Left ventricle myocardium inferior (tissue), 1 donor: ENCODE data around the gene NTM. TPM values are rescaled to one million over a fixed set of nuclear protein-coding genes. Genes with fewer than 3 reads are reported as not detected.

Experiments used
- DNase-seq: peaks from one replicate; pipeline ENCODE4 v3.0.0-alpha.2; 2020
- H3K27ac ChIP-seq: fragments of 200-600 bp; replicated peaks from 2 replicates; pipeline ENCODE4 v1.8.0; 2021
- H3K27me3 ChIP-seq: fragments of 200-600 bp; 2 replicates; pipeline ENCODE4 v1.8.0; 2021; ENCODE audit warnings: low read depth
- H3K36me3 ChIP-seq: fragments of 200-600 bp; 2 replicates; pipeline ENCODE4 v1.8.0; 2021
- H3K4me1 ChIP-seq: fragments of 200-600 bp; 2 replicates; pipeline ENCODE4 v1.8.0; 2021
- H3K4me3 ChIP-seq: fragments of 200-600 bp; 2 replicates; pipeline ENCODE4 v1.8.0; 2021; ENCODE audit warnings: mild to moderate bottlenecking, moderate library complexity
- H3K9me3 ChIP-seq: fragments of 200-600 bp; replicated peaks from 2 replicates; pipeline ENCODE4 v1.8.0; 2021
- intact Hi-C: fragments of 100-400 bp; cut with micrococcal nuclease; formaldehyde crosslinking; loops from one replicate; pipeline ENCODE4 v1.11.0; 2022
- total RNA-seq: library from RNA; stranded (reverse); fragmentation: NEBNext Ultra II Directional; extraction: Animal tissue kit (Norgen Biotek cat#: 25700); gene quantifications from one replicate; pipeline ENCODE4 v1.2.1, GENCODE V29; 2021
- TF ChIP-seq, protein P1 (sequence below): fragments of 200-600 bp; IDR thresholded peaks from 2 replicates; pipeline ENCODE4 v1.8.0; 2021; ENCODE audit warnings: antibody characterized with exemption, mild to moderate bottlenecking, borderline replicate concordance
- donor health status: DM: no; HTN: yes; CAD: no; lungs with severe emphysema.

NTM gene
- total RNA-seq, 1 donor from 2014 or later: 1.0 TPM

DNA sequence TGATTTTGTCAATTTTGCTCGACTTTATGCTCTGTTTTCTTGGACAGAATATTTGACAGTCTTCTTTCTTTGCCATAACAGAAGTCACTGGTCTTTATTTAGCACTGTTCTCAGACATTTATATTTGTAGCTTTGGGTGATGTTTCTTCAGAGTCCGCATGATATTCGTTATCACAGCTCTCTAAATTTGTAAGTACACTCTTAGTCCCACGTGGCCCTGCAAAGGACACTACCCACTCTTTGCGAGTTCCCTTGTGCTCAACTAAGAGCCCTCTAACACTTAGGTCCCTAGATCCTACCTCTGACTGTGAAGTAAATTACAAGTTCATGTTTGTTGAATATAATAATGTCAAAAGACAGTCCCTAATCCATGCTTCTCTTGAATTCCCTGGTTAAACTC, 651.9 kb downstream of the NTM start:
- peaks cover 7% of the 10 kb centered on the region for H3K9me3 ChIP-seq
- H3K4me1 ChIP-seq: peaks cover 7% of the 10 kb centered on the region
- no peak overlapping the region for H3K4me3 ChIP-seq
- TF ChIP-seq, protein P1, sequence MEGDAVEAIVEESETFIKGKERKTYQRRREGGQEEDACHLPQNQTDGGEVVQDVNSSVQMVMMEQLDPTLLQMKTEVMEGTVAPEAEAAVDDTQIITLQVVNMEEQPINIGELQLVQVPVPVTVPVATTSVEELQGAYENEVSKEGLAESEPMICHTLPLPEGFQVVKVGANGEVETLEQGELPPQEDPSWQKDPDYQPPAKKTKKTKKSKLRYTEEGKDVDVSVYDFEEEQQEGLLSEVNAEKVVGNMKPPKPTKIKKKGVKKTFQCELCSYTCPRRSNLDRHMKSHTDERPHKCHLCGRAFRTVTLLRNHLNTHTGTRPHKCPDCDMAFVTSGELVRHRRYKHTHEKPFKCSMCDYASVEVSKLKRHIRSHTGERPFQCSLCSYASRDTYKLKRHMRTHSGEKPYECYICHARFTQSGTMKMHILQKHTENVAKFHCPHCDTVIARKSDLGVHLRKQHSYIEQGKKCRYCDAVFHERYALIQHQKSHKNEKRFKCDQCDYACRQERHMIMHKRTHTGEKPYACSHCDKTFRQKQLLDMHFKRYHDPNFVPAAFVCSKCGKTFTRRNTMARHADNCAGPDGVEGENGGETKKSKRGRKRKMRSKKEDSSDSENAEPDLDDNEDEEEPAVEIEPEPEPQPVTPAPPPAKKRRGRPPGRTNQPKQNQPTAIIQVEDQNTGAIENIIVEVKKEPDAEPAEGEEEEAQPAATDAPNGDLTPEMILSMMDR: no peak
- H3K27me3 ChIP-seq: no peaks in the 10 kb centered on the region
- intact Hi-C loops: loop anchor here (10.0 kb wide), 2 partner anchors 97 to 157 kb away; no protein-coding TSS in a partner anchor
- no peaks in the 10 kb centered on the region for H3K36me3 ChIP-seq
- DNase-seq: no peak
- no peak overlapping the region for H3K27ac ChIP-seq

DNA sequence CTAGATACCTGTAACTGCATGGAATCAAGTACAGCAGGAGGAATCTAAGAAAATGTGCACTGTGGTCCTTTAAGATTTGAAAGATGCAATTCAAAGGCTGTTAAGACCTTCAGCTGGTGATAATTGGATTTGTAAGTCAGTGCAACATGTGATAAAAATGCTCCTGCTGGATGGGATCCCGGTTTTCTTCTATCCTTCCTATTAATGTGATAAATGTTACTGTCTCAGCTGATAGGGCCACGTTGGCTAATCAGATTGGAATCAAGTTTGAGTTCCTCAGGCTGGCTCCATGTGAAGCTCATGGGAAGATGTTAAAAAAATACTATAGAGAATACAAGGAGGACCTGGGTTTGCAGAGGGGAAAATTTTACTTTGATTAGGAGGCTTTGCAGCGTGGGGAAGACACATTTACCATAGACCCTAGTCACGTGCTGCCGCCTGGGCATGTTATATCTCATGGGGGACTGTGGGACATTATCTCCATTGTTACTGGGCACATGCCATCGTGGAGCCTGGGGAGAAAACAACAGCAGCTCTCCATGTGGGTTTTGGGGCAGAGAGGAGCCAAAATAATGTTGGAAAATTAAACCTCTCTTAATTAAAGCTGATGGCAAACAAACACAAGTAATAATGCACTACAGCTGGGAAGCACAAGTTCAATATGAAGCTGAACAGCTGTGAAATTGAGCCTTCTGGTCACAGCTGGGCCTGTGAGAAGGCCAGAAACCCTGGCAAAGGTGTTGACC, 652.5 kb downstream of the NTM start:
- Histone ChIP-seq H3K9me3 (peaks cover 7% of the 10 kb centered on the region), H3K27ac (no peak overlapping the region), H3K27me3 (no peaks in the 10 kb centered on the region), H3K4me3 (no peak overlapping the region), H3K4me1 (peaks cover 7% of the 10 kb centered on the region), H3K36me3 (no peaks in the 10 kb centered on the region)
- TF ChIP-seq, protein P1: no peak
- intact Hi-C loops: loop anchor here (10.0 kb wide), 2 partner anchors 98 to 158 kb away; no protein-coding TSS in a partner anchor
- DNase-seq: no peak

DNA sequence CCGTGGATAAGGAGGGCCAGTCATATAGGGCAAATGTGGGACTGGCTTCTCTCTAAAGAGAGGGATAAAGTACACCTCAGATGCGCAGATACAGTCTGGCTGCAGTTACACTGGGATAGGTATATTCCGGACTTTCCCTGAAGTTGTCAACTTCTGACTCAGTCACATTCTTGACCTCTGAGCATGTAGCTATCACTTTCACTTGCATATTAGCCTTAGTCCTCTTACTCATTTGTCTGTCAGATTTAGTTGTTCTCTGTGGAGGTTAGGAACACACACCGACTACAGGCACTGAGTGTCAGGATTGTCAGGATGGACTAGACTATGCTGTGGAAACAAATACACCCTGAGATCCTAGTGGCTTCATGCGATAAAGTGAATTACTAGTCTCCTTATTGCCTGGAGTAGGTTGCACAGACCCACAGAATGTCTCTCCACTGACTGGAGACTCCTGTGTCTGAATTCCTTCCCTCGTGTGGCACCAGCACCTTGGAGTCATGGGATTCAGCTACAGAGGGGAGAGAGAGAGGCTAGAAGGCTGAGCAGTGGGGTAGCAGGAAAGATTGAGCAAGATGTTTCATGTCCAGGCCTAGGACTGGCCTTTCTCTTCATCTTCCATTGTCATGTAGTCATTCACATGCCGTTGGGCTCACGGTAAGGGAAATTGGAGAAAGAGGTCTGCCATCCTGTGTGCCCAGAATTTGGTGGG, 654.3 kb downstream of the NTM start:
- TF ChIP-seq, protein P1: no peak
- intact Hi-C loops: loop anchor here (10.0 kb wide), 2 partner anchors 100 to 160 kb away; no protein-coding TSS in a partner anchor
- H3K4me1 ChIP-seq: peaks cover 7% of the 10 kb centered on the region
- no peaks in the 10 kb centered on the region for H3K36me3 ChIP-seq
- no peak for DNase-seq
- H3K27ac ChIP-seq: no peak overlapping the region
- no peak overlapping the region for H3K4me3 ChIP-seq
- no peaks in the 10 kb centered on the region for H3K27me3 ChIP-seq
- H3K9me3 ChIP-seq: peaks cover 6% of the 10 kb centered on the region

DNA sequence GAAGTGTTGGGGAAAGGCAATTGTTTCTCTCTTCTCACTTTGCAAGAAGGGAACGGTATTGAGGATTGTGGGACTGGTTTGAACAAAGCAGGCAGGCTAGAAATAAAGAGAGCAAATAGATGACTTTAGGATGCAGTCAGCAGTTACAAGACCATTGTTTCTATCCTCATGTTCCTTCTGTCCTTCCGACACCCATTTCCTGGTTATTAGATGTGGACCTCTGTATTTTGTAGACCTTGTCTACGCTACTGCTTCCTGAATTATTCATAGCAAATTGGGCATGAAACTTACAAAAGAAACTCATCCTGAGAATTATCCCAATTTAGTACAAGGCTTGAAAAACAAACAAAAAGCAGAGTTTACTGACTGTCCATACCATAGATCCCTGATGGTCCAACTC, 656.3 kb downstream of the NTM start:
- intact Hi-C loops: loop anchor here (10.0 kb wide), 2 partner anchors 102 to 162 kb away; no protein-coding TSS in a partner anchor
- TF ChIP-seq, protein P1: no peak
- H3K4me1 ChIP-seq: peaks cover 7% of the 10 kb centered on the region
- DNase-seq: no peak
- no peak overlapping the region for H3K27ac ChIP-seq
- H3K4me3 ChIP-seq: no peak overlapping the region
- no peaks in the 10 kb centered on the region for H3K27me3 ChIP-seq
- H3K36me3 ChIP-seq: no peaks in the 10 kb centered on the region
- H3K9me3 ChIP-seq: no peaks in the 10 kb centered on the region

DNA sequence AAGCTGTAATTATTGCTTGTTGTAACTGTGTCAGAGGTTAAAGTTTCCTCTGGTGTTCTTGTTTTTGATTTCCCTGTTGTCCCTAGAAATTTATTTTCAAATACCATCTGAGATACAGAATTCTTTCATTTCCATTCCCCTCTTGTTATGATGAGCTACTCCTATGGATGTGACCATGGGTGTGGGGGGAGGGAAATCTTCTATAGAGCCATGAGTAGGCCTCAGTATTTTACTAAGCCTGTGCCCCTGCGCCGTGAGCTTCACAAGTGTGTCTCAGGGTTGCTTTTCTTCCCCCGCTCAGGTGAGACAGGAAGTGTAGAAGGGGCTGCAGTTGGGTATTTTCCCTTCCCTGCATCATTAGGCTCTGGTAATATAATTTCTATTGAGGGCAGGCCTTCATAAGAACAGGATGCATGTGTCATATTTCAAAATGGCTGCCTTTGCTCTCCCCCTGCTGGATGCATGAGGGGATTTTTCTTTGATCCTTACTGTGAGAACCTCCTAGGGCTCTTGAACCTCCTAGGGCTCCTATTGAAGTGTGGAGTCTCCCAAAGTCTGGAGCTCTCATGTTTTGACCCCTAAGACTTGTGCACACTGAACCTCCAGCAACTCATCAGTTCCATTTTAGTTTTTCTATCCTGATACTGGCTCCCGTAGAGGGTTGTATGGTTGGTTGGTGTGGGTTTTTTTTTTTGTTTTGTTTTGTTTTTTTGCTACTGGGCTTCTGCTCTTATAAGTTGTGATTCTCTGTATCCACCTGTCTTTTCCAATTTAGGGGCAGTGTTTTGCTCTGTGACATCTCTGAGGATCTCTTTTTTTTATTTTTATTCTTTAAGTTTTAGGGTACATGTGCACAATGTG, 658.2 kb downstream of the NTM start:
- TF ChIP-seq, protein P1: peak; percentile 73
- Histone ChIP-seq H3K27me3 (no peaks in the 10 kb centered on the region), H3K4me1 (peaks cover 6% of the 10 kb centered on the region), H3K9me3 (no peaks in the 10 kb centered on the region), H3K27ac (no peak overlapping the region), H3K4me3 (no peak overlapping the region), H3K36me3 (no peaks in the 10 kb centered on the region)
- DNase-seq: peak; percentile 28
- intact Hi-C loops: loop anchor here (10.0 kb wide), 2 partner anchors 104 to 164 kb away; no protein-coding TSS in a partner anchor
